Upper lobe of left lung (tissue), 6 donors: ENCODE results near the gene CRB3. TPM values are rescaled to one million over a fixed set of nuclear protein-coding genes. Genes with fewer than 3 reads are reported as not detected.

Experiments used
- ATAC-seq, 2 donors: fragments of 200-7000 bp; cut with Tn5 transposase; one replicate each; pipeline ENCODE4 v1.9.1; 2022; ENCODE audit warnings: mild to moderate bottlenecking in 2 of 2, moderate library complexity in 2 of 2; ENCODE audit not compliant: low FRiP score in 2 of 2
- DNase-seq, 2 donors: peaks; one replicate each; pipeline ENCODE4 v3.0.0-alpha.2; 2019 to 2020
- H3K27ac ChIP-seq, 4 donors: fragments of 200-600 bp; sonication (generic); one replicate each; pipeline ENCODE4 v1.5.1; 2016 to 2019
- H3K27me3 ChIP-seq, 4 donors: fragments of 200-600 bp; sonication (generic); one replicate each; pipeline ENCODE4 v1.5.1; 2017 to 2019
- H3K36me3 ChIP-seq, 4 donors: fragments of 200-600 bp; sonication (generic); one replicate each; pipeline ENCODE4 v1.5.1; 2016 to 2019
- H3K4me1 ChIP-seq, 4 donors: fragments of 200-600 bp; sonication (generic); one replicate each; pipeline ENCODE4 v1.5.1; 2018 to 2019
- H3K4me3 ChIP-seq, 4 donors: fragments of 200-600 bp; sonication (generic); one replicate each; pipeline ENCODE4 v1.5.1; 2017 to 2019; ENCODE audit warnings: mild to moderate bottlenecking in 2 of 4, moderate library complexity in 1 of 4
- H3K9me3 ChIP-seq, 4 donors: fragments of 200-600 bp; sonication (generic); one replicate each; pipeline ENCODE4 v1.5.1; 2018 to 2019
- EP300 ChIP-seq, 4 donors: sonication (generic); formaldehyde crosslinking; IDR thresholded peaks; one replicate each; pipeline ENCODE4 v1.5.1; 2017; ENCODE audit warnings: antibody characterized with exemption in 4 of 4, control low read depth in 2 of 4
- POLR2A ChIP-seq, 4 donors: fragments of 450-650 bp; IDR thresholded peaks; one replicate each; pipeline ENCODE4 v1.5.1; 2016 to 2017; ENCODE audit warnings: antibody characterized with exemption in 4 of 4, mild to moderate bottlenecking in 2 of 4
- POLR2AphosphoS5 ChIP-seq, 2 donors: sonication (generic); formaldehyde crosslinking; IDR thresholded peaks; one replicate each; pipeline ENCODE4 v1.5.1; 2017; ENCODE audit warnings: antibody characterized with exemption in 2 of 2
- WGBS, 2 donors: methylation state at CpG; one replicate each; pipeline ENCODE4 v1.1.5; 2017 to 2018; 5-methylcytosine and 5-hydroxymethylcytosine counted together
- total RNA-seq, 6 donors: library from RNA; depleted of rRNA in 4 of 6; stranded (reverse); fragments of >200 nt in 4 of 6; gene quantifications; one replicate each; pipeline versions ENCODE4 v1.1.0 to v1.2.1, GENCODE V29; 2016 to 2021
- TF ChIP-seq, protein P1 (sequence below), 6 experiments: fragments of 450-650 bp in 4 of 6; fragments of 200-600 bp in 2 of 6; sonication (generic) in 2 of 6; IDR thresholded peaks; one replicate each; pipeline ENCODE4 v1.5.1; 2016 to 2019; ENCODE audit warnings: antibody characterized with exemption in 6 of 6
- donor health status: DM: no; HTN: no; CAD: no; lungs with moderate emphysema.
- donor health status: DM: no; HTN: yes; CAD: no; lungs with severe emphysema.

The CRB3 gene
- total RNA-seq, 6 donors from 2014 or later: 51.1 to 120 (median 74.1) TPM

DNA sequence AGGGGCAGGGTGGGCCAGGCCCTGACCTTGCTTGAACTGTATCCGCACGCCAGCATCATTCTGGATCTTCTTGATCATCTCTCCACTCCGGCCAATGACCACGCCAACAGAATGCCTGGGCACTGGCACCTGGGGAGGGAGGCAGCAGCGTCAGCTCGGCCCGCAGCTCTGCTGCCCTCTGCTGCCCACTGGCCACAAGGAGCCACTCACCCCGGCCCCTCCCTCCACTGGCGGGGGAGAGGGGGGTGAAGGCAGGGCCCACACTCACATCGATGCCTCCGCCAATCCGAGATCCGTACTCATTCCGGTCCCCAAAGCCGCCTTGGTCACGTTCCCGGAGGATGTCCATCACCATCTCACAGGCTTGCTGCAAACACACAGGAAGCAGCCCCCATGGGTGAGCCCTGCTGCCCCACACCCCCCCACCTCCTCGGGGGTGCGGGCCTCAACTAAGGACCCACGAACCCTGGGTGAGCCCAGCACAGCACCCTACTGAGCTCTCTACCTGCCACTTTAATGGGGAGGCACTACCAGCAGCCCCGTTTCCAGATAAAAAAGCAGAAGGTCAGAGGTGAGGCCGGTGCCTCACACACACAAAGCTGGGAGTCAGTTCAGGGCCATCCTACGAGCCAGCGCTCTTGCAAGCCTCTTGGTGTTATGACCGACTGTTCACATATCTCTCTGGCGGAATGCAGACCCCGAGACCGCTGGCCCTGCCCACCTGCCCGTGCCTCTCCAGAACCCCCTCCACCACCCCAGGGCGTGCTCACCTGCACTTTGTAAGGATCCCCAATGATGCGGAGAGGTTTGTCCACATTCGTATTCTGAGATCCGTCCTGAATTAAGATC is 46.1 kb upstream of the CRB3 start:
- H3K36me3 ChIP-seq: peaks cover 51 to 88% (median 82%) of the 10 kb centered on the region in 4 donors
- peak in 1 of 2 donors; percentile 15 for ATAC-seq

DNA sequence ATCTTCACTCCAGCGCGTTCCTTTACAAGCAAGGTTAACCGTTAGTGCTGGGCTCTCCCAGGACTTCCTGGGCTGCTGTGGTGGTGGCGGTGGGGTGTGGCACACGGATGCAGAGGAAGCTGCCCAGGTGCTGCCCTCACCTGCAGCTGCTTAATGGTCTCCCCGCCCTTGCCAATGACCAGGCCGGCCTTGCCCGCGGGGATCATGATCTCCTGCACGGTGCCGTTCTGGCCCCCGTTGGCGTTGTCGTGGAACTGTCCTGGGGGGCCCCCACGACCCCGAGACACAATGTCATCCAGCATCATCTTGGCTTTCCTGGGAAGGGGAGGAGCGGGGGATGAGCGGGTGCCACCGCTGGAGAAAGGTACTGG is 45.5 kb upstream of the CRB3 start:
- peaks cover 51 to 86% (median 82%) of the 10 kb centered on the region in 4 donors for H3K36me3 ChIP-seq
- H3K4me1 ChIP-seq: peaks cover 13 to 25% (median 16%) of the 10 kb centered on the region in 4 donors
- DNase-seq (peak in 1 of 2 donors; percentile 69), ATAC-seq (no peak)
- no peak overlapping the region for H3K27ac ChIP-seq
- no peaks in the 10 kb centered on the region for H3K9me3 ChIP-seq
- 94 to 96% methylated on average over 19 of the region's 19 CpGs for WGBS, 2 donors
- TF ChIP-seq, protein P1, sequence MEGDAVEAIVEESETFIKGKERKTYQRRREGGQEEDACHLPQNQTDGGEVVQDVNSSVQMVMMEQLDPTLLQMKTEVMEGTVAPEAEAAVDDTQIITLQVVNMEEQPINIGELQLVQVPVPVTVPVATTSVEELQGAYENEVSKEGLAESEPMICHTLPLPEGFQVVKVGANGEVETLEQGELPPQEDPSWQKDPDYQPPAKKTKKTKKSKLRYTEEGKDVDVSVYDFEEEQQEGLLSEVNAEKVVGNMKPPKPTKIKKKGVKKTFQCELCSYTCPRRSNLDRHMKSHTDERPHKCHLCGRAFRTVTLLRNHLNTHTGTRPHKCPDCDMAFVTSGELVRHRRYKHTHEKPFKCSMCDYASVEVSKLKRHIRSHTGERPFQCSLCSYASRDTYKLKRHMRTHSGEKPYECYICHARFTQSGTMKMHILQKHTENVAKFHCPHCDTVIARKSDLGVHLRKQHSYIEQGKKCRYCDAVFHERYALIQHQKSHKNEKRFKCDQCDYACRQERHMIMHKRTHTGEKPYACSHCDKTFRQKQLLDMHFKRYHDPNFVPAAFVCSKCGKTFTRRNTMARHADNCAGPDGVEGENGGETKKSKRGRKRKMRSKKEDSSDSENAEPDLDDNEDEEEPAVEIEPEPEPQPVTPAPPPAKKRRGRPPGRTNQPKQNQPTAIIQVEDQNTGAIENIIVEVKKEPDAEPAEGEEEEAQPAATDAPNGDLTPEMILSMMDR (IDR thresholded peaks at IDR 0.05): no peak
- TF ChIP-seq EP300 (IDR thresholded peaks at IDR 0.05): no peak
- TF ChIP-seq POLR2A (IDR thresholded peaks at IDR 0.05): no peak
- no peak for TF ChIP-seq POLR2AphosphoS5 (IDR thresholded peaks at IDR 0.05)
- H3K4me3 ChIP-seq: no peak overlapping the region
- H3K27me3 ChIP-seq: no peaks in the 10 kb centered on the region

More for the DNA sequence above, 46.1 kb upstream of the CRB3 start:
- no peaks in the 10 kb centered on the region for H3K27me3 ChIP-seq
- H3K27ac ChIP-seq: no peak overlapping the region
- whole genome bisulfite sequencing, 2 donors: 84% methylated on average over 15 to 28 of the region's 33 CpGs
- H3K4me1 ChIP-seq: peaks cover 7 to 24% (median 12%) of the 10 kb centered on the region in 4 donors
- TF ChIP-seq POLR2AphosphoS5 (IDR thresholded peaks at IDR 0.05): no peak
- TF ChIP-seq, protein P1 (IDR thresholded peaks at IDR 0.05): peak in 2 of 6 experiments; percentile 21 to 37
- no peaks in the 10 kb centered on the region for H3K9me3 ChIP-seq
- no peak overlapping the region for H3K4me3 ChIP-seq
- DNase-seq: peak in 1 of 2 donors; percentile 77

DNA sequence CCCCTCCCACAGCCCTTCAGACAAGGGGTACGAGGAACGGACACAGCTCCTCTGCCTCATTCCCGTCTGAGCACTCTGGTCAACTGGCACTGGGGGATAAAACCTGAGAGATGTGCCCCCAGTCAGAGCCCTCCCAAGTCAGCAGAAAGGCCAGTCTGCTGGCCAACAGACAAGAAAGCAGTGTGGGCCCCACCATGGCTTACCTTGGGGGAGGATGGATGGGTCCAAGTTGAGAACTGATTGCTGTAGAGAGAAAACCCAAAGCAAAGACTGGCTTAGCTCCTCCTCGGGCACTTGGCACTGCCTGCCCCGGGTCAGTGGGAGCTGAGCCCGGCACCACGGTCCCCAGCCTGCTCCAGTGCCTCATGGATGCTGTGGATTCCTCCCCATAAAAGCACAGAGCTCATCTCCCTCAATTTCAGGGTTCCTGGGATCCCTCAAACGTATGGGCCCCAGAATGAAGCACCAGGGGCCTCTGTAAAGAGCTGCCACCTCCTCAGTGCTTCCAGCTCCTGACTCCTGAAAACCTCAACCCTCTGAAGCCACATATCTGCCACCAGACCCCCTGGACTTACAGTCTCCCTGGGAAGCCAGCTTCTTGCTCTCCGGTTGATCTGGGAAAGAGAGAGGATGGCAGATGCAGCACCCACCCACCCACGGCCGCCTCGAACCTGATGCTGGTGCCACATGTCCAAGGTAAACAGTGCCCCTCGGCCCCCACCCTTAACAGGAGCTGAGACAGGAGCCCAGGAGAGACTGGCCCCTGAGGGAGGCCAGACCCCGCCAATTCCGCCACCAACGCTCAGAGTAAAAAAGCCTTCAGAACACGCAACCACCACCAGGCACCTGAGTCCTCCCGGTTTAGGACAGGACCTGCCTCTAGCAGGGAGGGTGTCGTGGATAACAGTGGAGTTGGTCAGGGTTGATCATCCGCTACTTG is 42.7 kb upstream of the CRB3 start:
- Histone ChIP-seq H3K27me3 (no peaks in the 10 kb centered on the region), H3K9me3 (no peaks in the 10 kb centered on the region), H3K27ac (no peak overlapping the region), H3K36me3 (peaks cover 31 to 61% (median 57%) of the 10 kb centered on the region in 4 donors), H3K4me3 (no peak overlapping the region), H3K4me1 (peaks cover 19 to 38% (median 22%) of the 10 kb centered on the region in 4 donors)
- DNase-seq (no peak), ATAC-seq (no peak)
- no peak for TF ChIP-seq EP300 (IDR thresholded peaks at IDR 0.05)
- TF ChIP-seq, protein P1 (IDR thresholded peaks at IDR 0.05): no peak
- no peak for TF ChIP-seq POLR2AphosphoS5 (IDR thresholded peaks at IDR 0.05)
- TF ChIP-seq POLR2A (IDR thresholded peaks at IDR 0.05): no peak
- 76 to 86% methylated on average over 9 to 20 of the region's 20 CpGs for WGBS, 2 donors

DNA sequence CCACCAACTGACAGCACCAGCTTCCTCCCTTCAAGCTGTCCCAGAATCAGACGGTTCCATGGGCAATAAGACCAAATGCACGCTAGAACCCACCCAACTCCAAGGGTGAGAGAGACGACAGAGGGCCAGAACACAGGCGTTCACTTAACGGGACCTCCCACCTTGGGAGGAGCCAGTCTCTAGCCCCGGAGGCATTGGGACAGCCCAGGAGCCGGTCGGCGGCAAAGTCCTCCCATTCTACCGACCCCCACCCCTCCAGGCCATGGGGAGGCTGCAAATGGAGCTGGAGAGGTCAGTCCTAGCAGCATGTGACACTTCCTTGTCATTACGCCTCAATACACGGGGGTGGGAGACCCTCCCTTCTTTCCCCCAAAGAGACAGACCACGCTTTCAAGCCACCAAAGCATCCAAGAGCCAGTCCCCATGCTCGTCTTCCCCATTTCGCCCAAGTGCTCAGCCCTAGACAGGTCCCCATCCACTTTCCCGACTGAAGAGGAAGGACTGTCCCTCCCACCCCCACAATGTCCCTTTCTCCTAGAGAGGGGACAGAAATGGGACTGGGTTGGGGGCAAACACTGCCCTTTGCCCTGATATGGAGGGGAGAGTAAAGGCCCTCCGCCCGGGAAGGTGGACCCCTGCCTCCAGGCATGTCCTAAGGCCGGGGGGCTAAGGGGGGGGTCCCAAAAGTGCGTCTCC is 40.4 kb upstream of the CRB3 start:
- 0 to 2% methylated on average over 12 to 16 of the region's 20 CpGs for WGBS, 2 donors
- Histone ChIP-seq H3K4me3 (peak overlapping the region; percentile 71 to 93 (median 88)), H3K27ac (peak overlapping the region; percentile 44 to 85 (median 60)), H3K9me3 (no peaks in the 10 kb centered on the region), H3K36me3 (peaks cover 10 to 38% (median 34%) of the 10 kb centered on the region in 4 donors), H3K27me3 (no peaks in the 10 kb centered on the region), H3K4me1 (peaks cover 19 to 38% (median 22%) of the 10 kb centered on the region in 4 donors)
- ATAC-seq (no peak), DNase-seq (peak in 1 of 2 donors; percentile 56)
- TF ChIP-seq POLR2A (IDR thresholded peaks at IDR 0.05) (no peak), EP300 (IDR thresholded peaks at IDR 0.05) (no peak), POLR2AphosphoS5 (IDR thresholded peaks at IDR 0.05) (no peak)
- TF ChIP-seq, protein P1 (IDR thresholded peaks at IDR 0.05): no peak
